Left ventricle myocardium inferior (tissue), 1 donor: ENCODE results near the gene ANO3. TPM values are rescaled to one million over a fixed set of nuclear protein-coding genes. Genes with fewer than 3 reads are reported as not detected.

Experiments used
- DNase-seq: peaks from one replicate; pipeline ENCODE4 v3.0.0-alpha.2; 2020
- H3K27ac ChIP-seq: fragments of 200-600 bp; replicated peaks from 2 replicates; pipeline ENCODE4 v1.8.0; 2021
- H3K27me3 ChIP-seq: fragments of 200-600 bp; 2 replicates; pipeline ENCODE4 v1.8.0; 2021; ENCODE audit warnings: low read depth
- H3K36me3 ChIP-seq: fragments of 200-600 bp; 2 replicates; pipeline ENCODE4 v1.8.0; 2021
- H3K4me1 ChIP-seq: fragments of 200-600 bp; 2 replicates; pipeline ENCODE4 v1.8.0; 2021
- H3K4me3 ChIP-seq: fragments of 200-600 bp; 2 replicates; pipeline ENCODE4 v1.8.0; 2021; ENCODE audit warnings: mild to moderate bottlenecking, moderate library complexity
- H3K9me3 ChIP-seq: fragments of 200-600 bp; replicated peaks from 2 replicates; pipeline ENCODE4 v1.8.0; 2021
- intact Hi-C: fragments of 100-400 bp; cut with micrococcal nuclease; formaldehyde crosslinking; loops from one replicate; pipeline ENCODE4 v1.11.0; 2022
- total RNA-seq: library from RNA; stranded (reverse); fragmentation: NEBNext Ultra II Directional; extraction: Animal tissue kit (Norgen Biotek cat#: 25700); gene quantifications from one replicate; pipeline ENCODE4 v1.2.1, GENCODE V29; 2021
- TF ChIP-seq, protein P1 (sequence below): fragments of 200-600 bp; IDR thresholded peaks from 2 replicates; pipeline ENCODE4 v1.8.0; 2021; ENCODE audit warnings: antibody characterized with exemption, mild to moderate bottlenecking, borderline replicate concordance
- donor health status: DM: no; HTN: yes; CAD: no; lungs with severe emphysema.

ANO3 gene
- total RNA-seq, 1 donor from 2014 or later: not detected

DNA sequence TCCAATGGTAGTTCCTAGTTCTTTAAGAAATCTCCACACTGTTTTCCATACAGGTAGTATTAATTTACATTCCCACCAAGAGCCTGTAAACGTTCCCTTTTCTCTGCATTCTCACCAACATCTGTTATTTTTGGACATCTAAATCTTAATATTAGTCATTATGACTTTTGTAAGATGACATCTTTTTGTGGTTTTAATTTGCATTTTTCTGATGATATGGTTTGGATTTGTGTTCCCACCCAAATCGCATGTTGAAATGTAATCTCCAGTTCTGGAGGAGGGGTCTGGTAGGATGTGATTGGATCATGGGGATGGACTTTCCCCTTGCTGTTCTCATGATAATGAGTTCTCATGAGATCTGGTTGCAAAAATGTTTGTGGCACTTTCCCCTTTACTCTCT is 151.2 kb downstream of the ANO3 start:
- H3K4me1 ChIP-seq: no peaks in the 10 kb centered on the region
- TF ChIP-seq, protein P1, sequence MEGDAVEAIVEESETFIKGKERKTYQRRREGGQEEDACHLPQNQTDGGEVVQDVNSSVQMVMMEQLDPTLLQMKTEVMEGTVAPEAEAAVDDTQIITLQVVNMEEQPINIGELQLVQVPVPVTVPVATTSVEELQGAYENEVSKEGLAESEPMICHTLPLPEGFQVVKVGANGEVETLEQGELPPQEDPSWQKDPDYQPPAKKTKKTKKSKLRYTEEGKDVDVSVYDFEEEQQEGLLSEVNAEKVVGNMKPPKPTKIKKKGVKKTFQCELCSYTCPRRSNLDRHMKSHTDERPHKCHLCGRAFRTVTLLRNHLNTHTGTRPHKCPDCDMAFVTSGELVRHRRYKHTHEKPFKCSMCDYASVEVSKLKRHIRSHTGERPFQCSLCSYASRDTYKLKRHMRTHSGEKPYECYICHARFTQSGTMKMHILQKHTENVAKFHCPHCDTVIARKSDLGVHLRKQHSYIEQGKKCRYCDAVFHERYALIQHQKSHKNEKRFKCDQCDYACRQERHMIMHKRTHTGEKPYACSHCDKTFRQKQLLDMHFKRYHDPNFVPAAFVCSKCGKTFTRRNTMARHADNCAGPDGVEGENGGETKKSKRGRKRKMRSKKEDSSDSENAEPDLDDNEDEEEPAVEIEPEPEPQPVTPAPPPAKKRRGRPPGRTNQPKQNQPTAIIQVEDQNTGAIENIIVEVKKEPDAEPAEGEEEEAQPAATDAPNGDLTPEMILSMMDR: no peak
- no peaks in the 10 kb centered on the region for H3K27me3 ChIP-seq
- H3K4me3 ChIP-seq: no peak overlapping the region
- DNase-seq: no peak
- H3K27ac ChIP-seq: no peak overlapping the region
- H3K9me3 ChIP-seq: peaks cover 23% of the 10 kb centered on the region
- no peaks in the 10 kb centered on the region for H3K36me3 ChIP-seq
- intact Hi-C loops: no loop called here

DNA sequence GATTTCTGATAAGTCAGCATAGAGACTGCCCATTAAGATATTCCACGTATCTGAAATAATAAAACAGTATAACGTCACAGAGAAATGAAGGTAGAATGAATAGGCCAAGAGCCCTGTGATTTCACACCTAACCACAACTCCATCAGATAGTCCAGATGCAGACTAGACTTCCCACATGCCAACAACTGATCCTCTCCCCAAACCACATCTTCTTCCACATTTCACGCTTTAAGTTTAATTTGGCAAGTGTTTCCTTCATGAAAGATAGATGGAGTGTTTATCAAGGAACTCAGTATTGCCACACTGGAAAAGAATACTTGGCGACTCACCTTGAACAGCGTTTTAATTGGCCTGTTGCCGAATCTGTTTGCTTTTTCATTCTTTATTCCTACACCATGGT is 158.6 kb downstream of the ANO3 start:
- H3K4me1 ChIP-seq: no peaks in the 10 kb centered on the region
- DNase-seq: no peak
- H3K27me3 ChIP-seq: no peaks in the 10 kb centered on the region
- no peak overlapping the region for H3K4me3 ChIP-seq
- H3K27ac ChIP-seq: no peak overlapping the region
- no peaks in the 10 kb centered on the region for H3K36me3 ChIP-seq
- TF ChIP-seq, protein P1: no peak
- intact Hi-C loops: no loop called here
- H3K9me3 ChIP-seq: peaks cover 17% of the 10 kb centered on the region

DNA sequence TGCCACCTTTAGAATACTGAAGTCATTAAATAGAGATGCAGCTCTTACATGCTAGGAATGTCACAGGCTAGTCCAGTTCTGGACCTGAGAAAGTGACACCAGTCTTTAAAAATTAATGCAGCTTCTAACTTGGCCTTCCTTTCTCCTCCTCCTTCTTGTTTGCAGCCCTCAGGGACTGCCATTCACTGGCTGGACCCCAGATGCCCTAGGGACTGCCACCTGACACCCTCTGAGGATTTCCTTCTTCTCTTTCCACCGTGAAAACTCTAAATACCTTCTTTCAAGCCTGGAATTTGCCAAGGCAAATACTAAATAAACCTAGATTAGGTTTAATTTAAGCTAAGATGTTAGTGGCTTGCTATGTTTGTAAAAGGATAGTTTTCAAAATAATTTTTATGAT is 161.7 kb downstream of the ANO3 start:
- TF ChIP-seq, protein P1: no peak

DNA sequence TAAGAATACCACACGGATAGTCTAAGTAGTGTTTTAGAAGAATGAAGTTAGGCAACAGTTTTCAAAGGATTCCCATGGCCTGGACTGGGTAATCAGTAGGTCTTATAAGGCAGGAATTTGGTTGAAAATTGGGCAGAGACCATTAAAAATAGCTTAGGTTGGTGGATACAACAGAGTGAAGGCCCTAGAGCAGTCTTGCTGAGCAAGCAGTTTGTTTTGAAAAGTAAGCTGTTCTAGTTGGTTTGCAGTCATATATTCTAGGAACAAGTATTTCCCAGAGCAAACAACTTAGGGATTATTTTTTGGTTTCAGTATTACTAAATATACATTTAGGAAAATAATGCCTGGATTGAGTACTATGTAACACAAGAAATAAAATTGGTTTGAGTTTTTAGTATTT is 175.3 kb downstream of the ANO3 start:
- intact Hi-C loops: no loop called here
- DNase-seq: no peak
- no peaks in the 10 kb centered on the region for H3K27me3 ChIP-seq
- H3K4me1 ChIP-seq: no peaks in the 10 kb centered on the region
- no peaks in the 10 kb centered on the region for H3K36me3 ChIP-seq
- H3K27ac ChIP-seq: no peak overlapping the region
- TF ChIP-seq, protein P1: no peak
- H3K9me3 ChIP-seq: no peaks in the 10 kb centered on the region
- H3K4me3 ChIP-seq: no peak overlapping the region

More for the DNA sequence above, 161.7 kb downstream of the ANO3 start:
- intact Hi-C loops: no loop called here
- Histone ChIP-seq H3K4me1 (no peaks in the 10 kb centered on the region), H3K36me3 (no peaks in the 10 kb centered on the region), H3K27me3 (no peaks in the 10 kb centered on the region), H3K4me3 (no peak overlapping the region), H3K27ac (no peak overlapping the region), H3K9me3 (peaks cover 6% of the 10 kb centered on the region)
- DNase-seq: no peak

DNA sequence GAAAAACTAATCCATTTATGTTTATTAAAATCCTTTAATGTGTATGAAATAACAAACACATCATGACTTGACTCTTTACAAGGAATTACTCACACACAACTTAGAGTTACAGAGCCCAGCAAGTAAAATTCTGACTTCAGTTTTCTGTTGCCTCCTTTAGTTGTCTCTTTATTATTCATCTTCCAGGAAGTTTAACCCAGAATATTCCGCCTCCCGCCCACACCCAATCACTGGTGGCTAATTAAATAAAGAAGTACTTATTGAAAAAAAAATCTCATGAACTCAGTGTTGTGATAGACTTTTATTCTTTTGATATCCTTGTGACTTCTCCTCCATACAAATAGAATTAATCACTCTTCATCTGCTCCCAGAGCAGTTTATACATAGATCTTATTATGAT is 178.2 kb downstream of the ANO3 start:
- Histone ChIP-seq H3K4me1 (no peaks in the 10 kb centered on the region), H3K4me3 (no peak overlapping the region), H3K27ac (no peak overlapping the region), H3K27me3 (no peaks in the 10 kb centered on the region), H3K36me3 (no peaks in the 10 kb centered on the region), H3K9me3 (no peaks in the 10 kb centered on the region)
- intact Hi-C loops: no loop called here
- DNase-seq: no peak
- TF ChIP-seq, protein P1: no peak

DNA sequence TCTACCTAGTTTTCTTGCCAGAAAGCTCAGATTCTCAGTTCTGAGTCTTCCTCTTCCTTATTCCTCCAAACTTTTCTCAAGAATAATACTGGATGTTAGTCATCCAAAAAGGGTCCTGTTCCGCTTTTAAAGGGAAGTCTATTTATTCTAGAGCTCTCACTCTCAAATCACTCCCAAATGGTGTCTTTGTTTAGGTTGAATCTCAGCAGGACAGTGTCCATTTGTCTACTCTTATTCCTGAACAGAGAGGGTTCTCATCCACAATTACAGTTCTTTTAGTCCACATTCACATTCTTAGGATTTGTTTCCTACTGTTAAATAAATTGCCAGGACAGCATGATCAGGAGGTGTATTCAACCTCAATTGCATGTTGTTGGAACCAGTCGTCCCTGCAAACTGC is 178.8 kb downstream of the ANO3 start:
- no peak overlapping the region for H3K27ac ChIP-seq
- H3K9me3 ChIP-seq: no peaks in the 10 kb centered on the region
- H3K4me1 ChIP-seq: no peaks in the 10 kb centered on the region
- TF ChIP-seq, protein P1: no peak
- no peak overlapping the region for H3K4me3 ChIP-seq
- no peaks in the 10 kb centered on the region for H3K36me3 ChIP-seq
- H3K27me3 ChIP-seq: no peaks in the 10 kb centered on the region
- intact Hi-C loops: no loop called here
- no peak for DNase-seq
